ENCODE results near the gene TOE1.
"Not testable (repeated sequence)": the region's sequence is repeated elsewhere in the genome, so short reads cannot be mapped to it uniquely, and the experiment has no call there.

TOE1 gene

DNA sequence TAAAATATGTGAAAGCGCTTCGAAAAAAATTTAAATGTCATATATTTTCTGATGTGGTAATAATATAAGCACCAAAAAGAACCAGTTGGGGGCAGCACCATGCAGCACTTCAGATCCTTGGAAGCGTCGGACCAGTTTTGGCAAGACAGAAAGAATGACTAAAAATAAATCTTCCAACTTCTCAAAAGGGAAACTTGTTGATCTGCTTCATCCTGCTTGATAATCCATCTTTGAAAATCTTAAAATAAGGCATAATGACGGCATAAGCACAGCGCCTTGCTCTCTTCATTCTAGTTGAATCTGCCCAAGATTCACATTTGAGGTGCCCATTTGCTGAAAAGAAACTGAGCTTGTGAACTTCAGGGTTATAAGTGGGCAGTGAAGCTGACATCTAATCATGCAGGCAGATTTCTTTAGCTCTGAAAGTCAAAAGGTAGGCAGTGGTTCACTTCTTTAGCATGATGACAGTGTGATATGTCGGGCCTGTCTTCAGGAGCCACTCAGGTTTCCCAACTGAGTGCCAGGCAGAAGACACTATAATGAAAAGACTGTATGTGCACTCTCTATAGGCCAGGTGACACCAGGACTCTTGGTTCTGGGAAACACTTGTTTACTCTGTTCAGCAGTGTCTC lies 20.0 kb downstream of the TOE1 start:
- no peak for DNase-seq

DNA sequence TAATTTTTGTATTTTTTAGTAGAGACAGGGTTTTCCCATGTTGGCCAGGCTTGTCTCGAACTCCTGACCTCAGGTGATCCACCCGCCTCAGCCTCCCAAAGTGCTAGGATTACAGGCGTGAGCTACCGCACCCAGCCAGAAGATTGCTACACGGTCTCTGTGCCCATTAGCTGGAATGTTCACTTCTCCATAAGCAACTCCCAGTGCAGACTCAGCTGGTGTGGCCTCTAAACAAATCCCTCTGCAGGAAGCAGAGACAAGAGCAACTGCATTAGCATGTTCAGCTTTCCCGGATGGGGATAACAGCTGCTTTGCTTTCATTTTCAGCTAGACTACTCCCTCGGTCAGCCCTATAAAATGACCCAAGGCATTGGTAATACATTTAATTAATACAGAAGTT lies 21.0 kb downstream of the TOE1 start:
- DNase-seq = not testable (repeated sequence)

DNA sequence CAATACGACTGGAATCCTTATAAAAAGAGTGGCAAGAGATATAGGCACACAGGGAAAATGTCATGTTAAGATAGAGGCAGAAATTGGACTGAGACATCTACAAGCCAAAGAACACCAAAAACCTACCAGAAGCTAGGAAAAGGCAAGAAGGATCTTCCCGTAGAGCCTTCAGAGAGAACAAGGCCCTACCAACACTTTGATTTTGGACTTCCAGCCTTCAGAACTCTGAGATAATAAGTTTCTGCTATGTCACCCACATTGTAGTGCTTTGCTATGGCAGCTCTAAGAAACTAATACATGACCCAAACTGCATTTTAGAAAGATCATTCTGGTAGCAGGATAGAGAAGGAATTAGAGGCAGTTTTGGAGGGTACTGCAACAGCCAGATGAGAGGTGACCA lies 24.3 kb downstream of the TOE1 start:
- DNase-seq = no peak

DNA sequence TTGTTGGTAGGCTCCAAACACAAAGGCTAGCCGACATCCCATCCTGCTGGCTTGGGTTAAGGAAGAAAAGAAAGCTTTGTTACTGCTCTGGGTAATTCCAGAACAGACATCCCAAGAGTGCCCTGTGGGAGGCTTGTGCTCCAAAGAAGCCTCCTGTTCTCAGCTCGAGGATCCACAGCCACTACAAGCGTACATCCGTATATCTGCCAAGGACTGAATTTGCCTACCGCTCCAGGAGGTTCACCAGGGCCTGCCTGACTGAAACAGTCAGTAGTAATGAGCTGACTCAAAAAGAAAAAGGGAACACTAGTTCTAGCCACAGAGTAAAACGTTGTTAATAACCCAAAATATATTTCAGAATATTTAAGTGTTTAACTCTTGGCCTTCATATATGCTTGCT lies 25.1 kb downstream of the TOE1 start:
- no peak for DNase-seq

DNA sequence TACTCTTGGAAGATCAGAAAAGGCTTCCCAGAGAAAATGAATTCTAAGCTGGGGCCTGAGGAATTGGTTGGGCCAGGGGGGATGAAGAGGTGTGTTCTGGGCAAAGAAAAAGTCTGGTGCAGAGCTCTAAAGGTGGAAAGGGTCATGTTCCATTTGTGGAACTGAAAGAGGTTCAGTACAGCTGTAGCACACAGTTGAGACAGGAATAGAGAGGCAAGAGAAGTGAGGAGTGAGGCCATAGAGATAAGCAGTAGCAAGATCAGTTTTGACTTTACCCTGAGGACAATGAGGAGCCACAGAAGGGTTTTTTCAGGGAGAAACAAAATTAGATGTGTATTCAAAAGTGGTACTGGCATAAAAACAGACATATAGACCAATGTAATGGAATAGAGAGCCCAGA lies 30.6 kb downstream of the TOE1 start:
- DNase-seq = no peak

DNA sequence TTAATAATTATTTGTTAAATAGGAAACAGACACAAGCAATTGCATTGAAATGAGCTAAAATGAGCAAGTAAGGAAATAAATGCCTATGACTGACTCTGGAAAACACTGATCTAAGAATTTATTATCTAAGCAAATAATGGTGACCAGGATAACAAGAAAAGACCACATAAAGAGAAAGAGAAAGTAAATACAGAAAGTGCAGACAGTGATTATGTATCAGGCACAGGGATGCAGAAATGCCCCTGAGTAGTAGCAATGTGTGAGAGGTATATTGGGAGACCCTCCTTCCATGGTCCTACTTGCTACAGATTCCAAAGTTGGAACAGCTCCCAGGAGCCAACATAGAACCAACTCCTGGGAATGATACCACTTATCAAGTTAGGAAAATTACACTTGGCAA lies 33.6 kb downstream of the TOE1 start:
- no peak for DNase-seq

DNA sequence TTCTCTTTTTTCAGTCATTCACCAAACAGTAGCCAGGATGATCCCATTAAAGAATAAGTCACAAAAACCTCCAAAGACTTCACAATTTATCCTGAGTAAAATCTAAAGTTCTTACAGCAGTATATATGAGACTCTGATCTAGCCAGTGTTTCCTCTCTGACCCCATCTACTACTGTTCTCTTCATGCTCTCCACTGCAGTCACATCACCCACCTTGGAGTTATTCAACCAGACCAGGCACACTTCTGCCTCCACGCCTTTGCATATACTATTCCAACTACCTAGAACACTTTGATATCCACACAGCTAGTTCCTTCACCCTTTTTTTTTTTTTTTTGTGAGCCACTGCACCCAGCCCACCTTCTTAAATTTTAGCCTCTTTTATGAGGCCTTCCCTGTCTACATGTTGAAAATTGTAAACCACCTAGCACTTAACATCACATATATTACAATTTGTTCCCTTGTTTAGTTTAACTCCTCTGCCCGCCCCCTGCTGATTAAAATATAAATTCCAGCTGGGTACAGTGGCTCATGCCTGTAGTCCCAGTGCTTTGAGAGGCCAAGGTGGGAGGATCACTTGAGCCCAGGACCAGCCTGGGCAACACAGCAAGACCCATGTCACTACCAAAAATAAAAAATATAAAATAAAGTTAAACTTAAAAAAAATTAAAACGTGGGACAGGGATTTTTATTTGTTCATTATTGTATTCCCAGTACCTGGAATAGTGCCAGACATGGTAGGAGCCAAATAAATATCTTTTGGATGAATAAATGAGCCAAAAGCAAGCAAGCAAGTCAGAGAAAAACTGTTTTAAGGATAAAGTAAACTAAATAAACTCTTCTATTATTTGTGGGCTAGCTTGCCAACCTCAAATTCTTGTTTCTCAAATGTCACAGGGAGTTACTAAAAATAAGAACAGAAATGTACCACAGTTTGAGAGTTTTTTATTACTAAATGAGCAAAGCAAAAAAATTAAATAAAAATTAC lies 35.4 kb downstream of the TOE1 start:
- DNase-seq = no peak

DNA sequence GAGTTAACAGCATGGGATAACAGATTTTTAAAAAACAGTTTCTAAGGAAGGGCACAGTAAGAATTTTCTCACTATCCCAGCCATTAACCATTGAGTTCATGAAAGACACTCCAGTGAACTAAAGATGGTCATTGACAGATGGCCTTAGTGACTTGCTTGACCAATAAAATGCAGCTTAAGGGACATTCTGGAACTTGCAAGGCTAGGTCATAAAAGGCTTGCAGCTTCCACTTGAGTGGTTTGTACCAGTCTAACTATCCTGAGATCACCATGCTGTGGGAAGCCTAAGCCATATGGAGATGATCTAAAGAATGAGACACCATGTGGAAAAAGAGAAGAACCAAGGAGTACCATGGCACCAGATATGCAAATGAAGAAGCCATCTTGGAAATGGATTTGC lies 38.2 kb downstream of the TOE1 start:
- DNase-seq = no peak

DNA sequence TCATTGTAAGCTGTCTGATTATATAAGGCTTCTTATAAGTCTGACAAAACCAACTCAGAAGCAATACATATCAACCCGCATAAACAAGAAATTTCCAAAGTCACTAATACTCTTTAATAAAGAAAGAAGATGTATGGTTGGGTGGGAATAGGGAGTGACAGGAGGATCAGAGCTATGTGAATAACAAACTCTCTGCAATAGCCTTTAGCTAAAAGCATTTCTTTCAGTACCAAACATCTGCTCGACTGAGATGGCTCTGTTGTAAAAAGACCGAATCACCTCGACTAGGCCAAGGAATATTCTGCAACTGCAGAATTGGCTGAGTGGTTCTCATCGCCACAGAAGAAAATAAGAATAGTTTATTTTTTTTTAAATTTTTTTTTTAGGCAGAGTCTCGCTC lies 39.6 kb downstream of the TOE1 start:
- DNase-seq = no peak

DNA sequence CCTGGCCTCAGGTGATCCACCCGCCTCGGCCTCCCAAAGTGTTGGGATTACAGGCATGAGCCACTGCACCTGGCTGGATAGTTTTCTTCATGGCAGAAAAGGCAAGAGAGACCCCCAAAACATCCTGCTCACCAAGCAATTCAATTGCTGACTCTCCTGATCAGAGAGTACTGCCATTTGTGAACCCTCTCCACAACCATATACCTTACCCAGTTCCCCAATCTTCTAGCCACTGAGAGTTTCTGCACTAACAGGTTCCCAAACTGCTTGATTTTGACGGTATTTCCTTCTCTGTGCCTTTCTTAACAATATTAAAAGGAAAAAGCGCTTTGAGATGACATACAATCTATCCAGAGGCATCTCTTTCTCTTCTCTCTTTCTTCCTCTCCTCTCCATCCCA lies 40.2 kb downstream of the TOE1 start:
- DNase-seq = no peak

DNA sequence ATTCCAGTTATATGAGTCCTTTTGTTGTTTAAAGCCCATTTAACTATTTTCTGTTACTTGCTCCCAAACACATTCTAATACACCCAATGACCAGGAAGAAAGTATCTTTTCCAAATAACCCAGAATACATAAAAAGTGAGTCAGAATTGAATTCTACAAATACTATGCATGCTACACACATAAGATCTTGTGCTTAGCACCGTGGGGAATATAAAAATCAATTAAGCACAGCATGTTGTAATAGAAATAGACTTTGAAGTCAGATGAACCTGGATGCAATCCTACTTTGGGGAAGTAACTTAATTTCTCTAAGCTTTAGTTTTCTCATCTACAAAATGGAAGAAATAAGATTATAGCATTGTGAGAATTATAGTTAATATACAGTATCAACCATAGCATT lies 40.8 kb downstream of the TOE1 start:
- DNase-seq = no peak

DNA sequence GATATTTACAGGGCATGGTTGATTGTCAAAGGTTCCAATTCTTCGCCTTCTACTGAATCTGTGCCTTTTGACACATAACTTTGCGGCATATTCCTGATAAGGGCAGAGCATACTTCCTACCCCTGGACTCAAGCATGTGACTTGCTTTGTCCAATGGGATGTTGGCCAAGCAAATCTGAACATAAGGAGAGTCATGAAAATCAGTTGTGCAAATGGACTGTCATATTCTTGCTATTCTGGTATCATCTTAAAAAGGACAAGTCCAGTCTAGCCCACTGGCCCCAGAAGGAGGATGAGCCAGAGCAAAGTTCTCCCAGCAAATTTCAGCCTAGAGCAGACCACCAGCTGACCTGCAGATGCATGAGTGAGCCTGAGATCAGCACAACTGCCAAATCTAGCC lies 41.3 kb downstream of the TOE1 start:
- DNase-seq = no peak

DNA sequence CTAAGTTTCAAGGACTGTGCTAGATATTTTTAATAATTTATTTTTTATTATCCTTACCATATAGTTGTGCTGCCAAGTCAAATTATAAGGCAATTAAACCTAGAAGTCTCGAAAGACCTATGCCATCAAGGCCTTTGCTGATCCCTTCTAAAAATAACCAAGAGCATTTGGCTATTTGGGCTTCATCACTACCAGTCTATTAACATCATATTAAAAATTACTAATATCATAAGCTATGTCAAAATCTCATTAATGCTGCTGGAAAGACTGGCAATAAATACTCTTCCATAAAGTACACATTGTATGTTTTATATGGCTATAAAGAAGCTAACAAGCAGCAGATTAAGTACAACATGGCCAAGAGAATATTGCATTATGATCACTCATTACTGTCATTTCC lies 43.2 kb downstream of the TOE1 start:
- no peak for DNase-seq

DNA sequence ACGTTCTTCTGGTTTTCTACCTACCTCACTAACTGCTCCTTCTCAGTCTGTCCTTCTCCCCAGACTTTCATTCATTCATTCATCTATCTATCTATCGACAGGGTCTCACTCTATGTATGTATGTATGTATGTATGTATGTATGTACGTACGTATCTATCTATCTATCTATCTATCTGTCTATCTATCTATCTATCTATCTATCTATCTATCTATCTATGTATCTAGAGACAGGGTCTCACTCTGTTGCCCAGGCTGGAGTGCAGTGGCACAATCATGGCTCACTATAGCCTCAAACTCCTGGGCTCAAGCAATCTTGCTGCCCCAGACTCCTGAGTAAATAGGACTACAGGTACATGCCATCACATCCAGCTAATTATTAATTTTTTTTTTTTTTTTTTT lies 44.2 kb downstream of the TOE1 start:
- DNase-seq = not testable (repeated sequence)

DNA sequence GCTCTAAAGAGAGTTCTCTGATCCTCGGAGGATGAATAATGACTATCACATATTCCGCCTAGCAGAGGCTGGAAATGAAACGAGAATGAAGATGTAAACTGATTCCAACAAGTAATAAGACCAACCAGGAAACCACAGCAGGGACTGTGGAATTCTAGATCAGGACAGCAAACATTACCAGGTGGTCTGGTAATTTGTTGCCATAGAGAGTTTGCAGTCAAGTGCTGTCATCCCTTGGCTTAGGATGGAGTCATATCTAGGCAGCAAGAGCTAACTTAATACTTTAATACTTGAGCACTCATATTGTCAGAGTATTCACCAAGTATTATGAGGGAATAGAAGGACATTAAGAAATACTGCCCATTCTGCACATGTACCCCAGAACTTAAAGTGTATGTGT lies 45.3 kb downstream of the TOE1 start:
- DNase-seq = no peak

DNA sequence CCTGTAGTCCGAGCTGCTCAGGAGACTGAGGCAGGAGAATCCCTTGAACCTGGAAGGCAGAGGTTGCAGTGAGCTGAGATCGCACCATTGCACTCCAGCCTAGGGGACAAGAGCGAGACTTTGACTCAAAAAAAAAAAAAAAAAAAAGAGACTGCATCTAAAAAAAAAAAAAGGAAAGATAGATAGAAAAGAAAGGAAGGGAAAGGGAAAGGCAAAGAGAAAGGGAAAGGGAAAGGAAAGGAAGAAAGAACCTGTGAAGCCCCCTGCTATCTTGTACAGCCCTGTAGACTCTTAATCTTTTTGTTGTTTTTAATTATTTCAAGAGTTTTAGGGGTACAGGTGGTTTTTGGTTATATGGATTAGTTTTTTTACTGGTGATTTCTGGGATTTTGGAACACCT lies 46.2 kb downstream of the TOE1 start:
- DNase-seq = no peak
